NK-92 treated with Interleukin-12 subunit alpha and Interleukin-12 subunit beta, amount 100 ng/mL, for 24 hours (cell line): ENCODE results near the gene NGEF.
"Not testable (repeated sequence)": the region's sequence is repeated elsewhere in the genome, so short reads cannot be mapped to it uniquely, and the experiment has no call there.

ENCODE experiments used
- DNase-seq: peaks from one replicate; lab custom pipeline; 2025; lab: John Stamatoyannopoulos, UW

NGEF gene

GRCh38 chr2:232870766-232871371, 142.2 kb downstream of the NGEF start:
- DNase-seq, result no peak

- no peak for DNase-seq
Measured at GRCh38 chr2:232870018-232870765, 142.9 kb downstream of the NGEF start, which contains the start of gene SNORC. Gene SNORC (plus strand): TSS chr2:232870264. CDS start chr2:232870342, 78 bp downstream.

- DNase-seq, result no peak
Measured at GRCh38 chr2:232869138-232870017, 143.7 kb downstream of the NGEF start.

GRCh38 chr2:232866104-232866503, 147.0 kb downstream of the NGEF start:
- DNase-seq, result no peak

GRCh38 chr2:232865165-232865564, 147.9 kb downstream of the NGEF start:
- no peak for DNase-seq

GRCh38 chr2:232863996-232864395, 149.1 kb downstream of the NGEF start:
- DNase-seq, result no peak

- no peak for DNase-seq
Measured at GRCh38 chr2:232861353-232861752, 151.7 kb downstream of the NGEF start.

- DNase-seq, result no peak
Measured at GRCh38 chr2:232860593-232861241, 152.3 kb downstream of the NGEF start.

GRCh38 chr2:232859385-232859916, 153.6 kb downstream of the NGEF start:
- no peak for DNase-seq

GRCh38 chr2:232857158-232857563, 155.9 kb downstream of the NGEF start:
- DNase-seq, result no peak

GRCh38 chr2:232854082-232854481, 159.0 kb downstream of the NGEF start:
- no peak for DNase-seq

GRCh38 chr2:232852676-232853075, 160.4 kb downstream of the NGEF start:
- DNase-seq, result no peak

GRCh38 chr2:232852081-232852480, 161.0 kb downstream of the NGEF start:
- DNase-seq, result not testable (repeated sequence)

GRCh38 chr2:232850039-232850438, 163.0 kb downstream of the NGEF start:
- no peak for DNase-seq

GRCh38 chr2:232846055-232846454, 167.0 kb downstream of the NGEF start:
- no peak for DNase-seq

- no peak for DNase-seq
Measured at GRCh38 chr2:232843834-232844233, 169.2 kb downstream of the NGEF start.

GRCh38 chr2:232842689-232843088, 170.4 kb downstream of the NGEF start:
- DNase-seq, result no peak

- DNase-seq, result no peak
Measured at GRCh38 chr2:232839411-232840079, 173.5 kb downstream of the NGEF start.

GRCh38 chr2:232838406-232838874, 174.6 kb downstream of the NGEF start:
- DNase-seq, result peak; percentile 64

GRCh38 chr2:232836934-232837333, 176.1 kb downstream of the NGEF start:
- DNase-seq, result no peak

GRCh38 chr2:232835687-232836208, 177.3 kb downstream of the NGEF start:
- no peak for DNase-seq
